Endothelial cell of umbilical vein (primary cell): ENCODE results near the gene WDR36.

Experiments
- POLR2A ChIP-seq: IDR thresholded peaks from 2 replicates; pipeline ENCODE4 v1.6.1; 2012; ENCODE audit warnings: low read depth, mild to moderate bottlenecking, control low read depth, low read length
- TF ChIP-seq, protein P1 (sequence below), 2 donors: IDR thresholded peaks; 1 replicate in 1 of 2; 2 replicates in 1 of 2; pipeline ENCODE4 v1.5.1; 2011; ENCODE audit warnings: low read length in 2 of 2, mild to moderate bottlenecking in 2 of 2, moderate library complexity in 2 of 2, control low read depth in 1 of 2, inconsistent platforms in 1 of 2, low read depth in 1 of 2; ENCODE audit not compliant: insufficient read depth in 1 of 2; ENCODE audit errors: extremely low read depth in 1 of 2
- TF ChIP-seq, protein P2 (sequence below): IDR thresholded peaks from 2 replicates; pipeline ENCODE4 v1.6.1; 2011; ENCODE audit not compliant: insufficient read depth, insufficient read length

DNA sequence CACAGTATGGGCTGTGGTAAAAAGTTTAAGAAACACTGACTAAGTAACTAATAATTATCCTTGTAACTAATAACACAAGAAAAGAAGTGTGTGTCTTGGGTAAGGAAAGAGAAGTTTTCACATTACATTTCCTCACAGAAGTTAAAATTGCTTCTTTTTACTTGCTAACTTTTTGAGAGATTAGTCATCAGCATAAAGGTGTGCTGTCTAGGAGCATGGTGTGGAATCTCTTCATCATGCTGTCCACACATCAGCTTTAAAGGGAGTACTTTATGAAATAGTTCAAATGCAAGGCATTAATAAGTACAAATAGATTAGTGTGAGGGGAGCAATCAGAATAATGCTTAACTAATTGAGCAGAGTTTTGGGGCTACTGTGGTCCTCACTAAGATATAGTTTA is 29.8 kb downstream of the WDR36 start:
- TF ChIP-seq, protein P1, sequence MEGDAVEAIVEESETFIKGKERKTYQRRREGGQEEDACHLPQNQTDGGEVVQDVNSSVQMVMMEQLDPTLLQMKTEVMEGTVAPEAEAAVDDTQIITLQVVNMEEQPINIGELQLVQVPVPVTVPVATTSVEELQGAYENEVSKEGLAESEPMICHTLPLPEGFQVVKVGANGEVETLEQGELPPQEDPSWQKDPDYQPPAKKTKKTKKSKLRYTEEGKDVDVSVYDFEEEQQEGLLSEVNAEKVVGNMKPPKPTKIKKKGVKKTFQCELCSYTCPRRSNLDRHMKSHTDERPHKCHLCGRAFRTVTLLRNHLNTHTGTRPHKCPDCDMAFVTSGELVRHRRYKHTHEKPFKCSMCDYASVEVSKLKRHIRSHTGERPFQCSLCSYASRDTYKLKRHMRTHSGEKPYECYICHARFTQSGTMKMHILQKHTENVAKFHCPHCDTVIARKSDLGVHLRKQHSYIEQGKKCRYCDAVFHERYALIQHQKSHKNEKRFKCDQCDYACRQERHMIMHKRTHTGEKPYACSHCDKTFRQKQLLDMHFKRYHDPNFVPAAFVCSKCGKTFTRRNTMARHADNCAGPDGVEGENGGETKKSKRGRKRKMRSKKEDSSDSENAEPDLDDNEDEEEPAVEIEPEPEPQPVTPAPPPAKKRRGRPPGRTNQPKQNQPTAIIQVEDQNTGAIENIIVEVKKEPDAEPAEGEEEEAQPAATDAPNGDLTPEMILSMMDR (IDR thresholded peaks at IDR 0.05; ENCODE audit: extremely low read depth in 1 of 2, insufficient read depth in 1 of 2, low read depth in 1 of 2, low read length in 2 of 2), result no peak
- no peak for TF ChIP-seq POLR2A
- TF ChIP-seq, protein P2, sequence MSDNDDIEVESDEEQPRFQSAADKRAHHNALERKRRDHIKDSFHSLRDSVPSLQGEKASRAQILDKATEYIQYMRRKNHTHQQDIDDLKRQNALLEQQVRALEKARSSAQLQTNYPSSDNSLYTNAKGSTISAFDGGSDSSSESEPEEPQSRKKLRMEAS, result no peak
